ENCODE measurements around the gene KLK14.

Gene KLK14

DNA sequence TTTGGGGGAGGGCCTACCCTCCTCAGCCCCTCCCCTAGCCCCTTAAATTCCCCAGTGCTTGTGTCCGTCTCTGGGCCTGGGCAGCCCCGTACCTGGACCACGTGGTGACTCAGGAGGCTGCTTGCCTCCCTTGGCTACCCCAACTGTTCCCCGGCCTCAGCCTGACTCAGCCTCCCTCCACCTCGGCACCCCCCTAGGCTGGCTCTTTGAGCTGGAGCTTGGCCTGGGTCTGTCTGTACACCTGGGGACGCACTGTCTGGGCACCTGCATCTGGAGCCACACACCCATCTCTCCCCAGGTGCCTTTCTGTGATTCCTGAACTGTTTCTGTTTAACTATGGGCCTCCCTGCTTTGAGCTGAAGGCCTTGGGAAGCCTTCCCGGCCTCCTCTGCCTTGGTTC, 1.8 kb upstream of the KLK14 start:
- TF ChIP-seq, protein P1, sequence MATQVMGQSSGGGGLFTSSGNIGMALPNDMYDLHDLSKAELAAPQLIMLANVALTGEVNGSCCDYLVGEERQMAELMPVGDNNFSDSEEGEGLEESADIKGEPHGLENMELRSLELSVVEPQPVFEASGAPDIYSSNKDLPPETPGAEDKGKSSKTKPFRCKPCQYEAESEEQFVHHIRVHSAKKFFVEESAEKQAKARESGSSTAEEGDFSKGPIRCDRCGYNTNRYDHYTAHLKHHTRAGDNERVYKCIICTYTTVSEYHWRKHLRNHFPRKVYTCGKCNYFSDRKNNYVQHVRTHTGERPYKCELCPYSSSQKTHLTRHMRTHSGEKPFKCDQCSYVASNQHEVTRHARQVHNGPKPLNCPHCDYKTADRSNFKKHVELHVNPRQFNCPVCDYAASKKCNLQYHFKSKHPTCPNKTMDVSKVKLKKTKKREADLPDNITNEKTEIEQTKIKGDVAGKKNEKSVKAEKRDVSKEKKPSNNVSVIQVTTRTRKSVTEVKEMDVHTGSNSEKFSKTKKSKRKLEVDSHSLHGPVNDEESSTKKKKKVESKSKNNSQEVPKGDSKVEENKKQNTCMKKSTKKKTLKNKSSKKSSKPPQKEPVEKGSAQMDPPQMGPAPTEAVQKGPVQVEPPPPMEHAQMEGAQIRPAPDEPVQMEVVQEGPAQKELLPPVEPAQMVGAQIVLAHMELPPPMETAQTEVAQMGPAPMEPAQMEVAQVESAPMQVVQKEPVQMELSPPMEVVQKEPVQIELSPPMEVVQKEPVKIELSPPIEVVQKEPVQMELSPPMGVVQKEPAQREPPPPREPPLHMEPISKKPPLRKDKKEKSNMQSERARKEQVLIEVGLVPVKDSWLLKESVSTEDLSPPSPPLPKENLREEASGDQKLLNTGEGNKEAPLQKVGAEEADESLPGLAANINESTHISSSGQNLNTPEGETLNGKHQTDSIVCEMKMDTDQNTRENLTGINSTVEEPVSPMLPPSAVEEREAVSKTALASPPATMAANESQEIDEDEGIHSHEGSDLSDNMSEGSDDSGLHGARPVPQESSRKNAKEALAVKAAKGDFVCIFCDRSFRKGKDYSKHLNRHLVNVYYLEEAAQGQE (IDR thresholded peaks at IDR 0.05; ENCODE audit: insufficient replicate concordance, low read depth): no peak
- no peak for TF ChIP-seq SPI1 (IDR thresholded peaks at IDR 0.05; ENCODE audit: borderline replicate concordance, low read depth)
- H3K27me3 ChIP-seq (ENCODE audit: insufficient read depth, poor library complexity, severe bottlenecking): no peaks in the 10 kb centered on the region
- no peak overlapping the region for H3K27ac ChIP-seq (replicated peaks)
- DNase-seq (ENCODE audit: low read depth in 1 of 2, low spot score in 1 of 2): no peak
- no peak overlapping the region for H3K4me3 ChIP-seq (replicated peaks; ENCODE audit: insufficient read depth, low read length)

DNA sequence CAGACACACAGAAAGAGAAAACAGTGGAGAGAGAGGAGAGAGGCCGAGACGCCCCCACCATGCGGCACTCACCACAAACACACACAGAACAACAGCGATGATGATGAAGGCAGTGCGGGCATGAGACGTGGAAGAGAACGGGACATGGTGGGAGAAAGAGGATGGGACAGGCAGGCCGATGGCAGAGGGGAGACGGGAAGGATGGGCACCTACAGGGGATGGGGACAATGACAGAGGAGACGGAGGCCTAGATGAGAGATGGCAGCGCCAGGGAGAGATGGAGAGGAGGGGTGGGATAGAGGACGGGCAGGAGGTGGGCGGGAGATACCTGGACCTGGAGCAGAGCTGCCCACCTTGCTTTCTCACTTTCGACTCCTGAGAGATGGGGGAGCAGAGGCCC, 1.1 kb upstream of the KLK14 start:
- TF ChIP-seq SPI1 (IDR thresholded peaks at IDR 0.05; ENCODE audit: borderline replicate concordance, low read depth): no peak
- TF ChIP-seq, protein P1 (IDR thresholded peaks at IDR 0.05; ENCODE audit: insufficient replicate concordance, low read depth): no peak
- no peak for TF ChIP-seq POLR2AphosphoS5 (IDR thresholded peaks at IDR 0.05; ENCODE audit: low read depth)
- TF ChIP-seq GABPA (IDR thresholded peaks at IDR 0.05; ENCODE audit: low read depth): no peak
- TF ChIP-seq, protein P2, sequence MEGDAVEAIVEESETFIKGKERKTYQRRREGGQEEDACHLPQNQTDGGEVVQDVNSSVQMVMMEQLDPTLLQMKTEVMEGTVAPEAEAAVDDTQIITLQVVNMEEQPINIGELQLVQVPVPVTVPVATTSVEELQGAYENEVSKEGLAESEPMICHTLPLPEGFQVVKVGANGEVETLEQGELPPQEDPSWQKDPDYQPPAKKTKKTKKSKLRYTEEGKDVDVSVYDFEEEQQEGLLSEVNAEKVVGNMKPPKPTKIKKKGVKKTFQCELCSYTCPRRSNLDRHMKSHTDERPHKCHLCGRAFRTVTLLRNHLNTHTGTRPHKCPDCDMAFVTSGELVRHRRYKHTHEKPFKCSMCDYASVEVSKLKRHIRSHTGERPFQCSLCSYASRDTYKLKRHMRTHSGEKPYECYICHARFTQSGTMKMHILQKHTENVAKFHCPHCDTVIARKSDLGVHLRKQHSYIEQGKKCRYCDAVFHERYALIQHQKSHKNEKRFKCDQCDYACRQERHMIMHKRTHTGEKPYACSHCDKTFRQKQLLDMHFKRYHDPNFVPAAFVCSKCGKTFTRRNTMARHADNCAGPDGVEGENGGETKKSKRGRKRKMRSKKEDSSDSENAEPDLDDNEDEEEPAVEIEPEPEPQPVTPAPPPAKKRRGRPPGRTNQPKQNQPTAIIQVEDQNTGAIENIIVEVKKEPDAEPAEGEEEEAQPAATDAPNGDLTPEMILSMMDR (IDR thresholded peaks at IDR 0.05; ENCODE audit: insufficient read depth, low read length): no peak
- no peaks in the 10 kb centered on the region for H3K27me3 ChIP-seq (ENCODE audit: insufficient read depth, poor library complexity, severe bottlenecking)
- no peak for DNase-seq (ENCODE audit: low read depth in 1 of 2, low spot score in 1 of 2)
- H3K27ac ChIP-seq (replicated peaks): no peak overlapping the region
- no peak overlapping the region for H3K4me3 ChIP-seq (replicated peaks; ENCODE audit: insufficient read depth, low read length)

DNA sequence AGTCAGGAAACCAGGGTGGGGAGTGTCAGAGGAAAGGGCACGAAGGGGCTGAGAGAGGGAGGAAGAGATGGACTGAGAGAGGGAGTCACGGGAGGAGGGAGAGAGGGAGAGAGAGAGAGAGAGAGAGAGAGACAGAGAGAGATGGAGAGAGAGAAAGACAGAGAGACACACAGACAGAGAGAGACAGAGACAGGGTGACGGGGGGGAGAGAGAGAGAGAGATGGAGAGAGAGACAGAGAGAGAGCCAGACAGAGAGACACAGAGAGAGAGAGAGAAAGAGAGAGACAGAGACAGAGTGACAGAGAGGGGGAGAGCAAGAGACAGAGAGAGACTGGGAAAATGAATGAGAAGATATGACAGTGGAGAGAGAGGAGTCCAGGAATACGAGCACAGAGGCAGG, 494 bp upstream of the KLK14 start:
- TF ChIP-seq SPI1 (IDR thresholded peaks at IDR 0.05; ENCODE audit: borderline replicate concordance, low read depth) (no peak), POLR2AphosphoS5 (IDR thresholded peaks at IDR 0.05; ENCODE audit: low read depth) (no peak), GABPA (IDR thresholded peaks at IDR 0.05; ENCODE audit: low read depth) (no peak)
- TF ChIP-seq, protein P2 (IDR thresholded peaks at IDR 0.05; ENCODE audit: insufficient read depth, low read length): no peak
- TF ChIP-seq, protein P1 (IDR thresholded peaks at IDR 0.05; ENCODE audit: insufficient replicate concordance, low read depth): no peak
- Histone ChIP-seq H3K4me3 (replicated peaks; ENCODE audit: insufficient read depth, low read length) (no peak overlapping the region), H3K27ac (replicated peaks) (no peak overlapping the region), H3K27me3 (ENCODE audit: insufficient read depth, poor library complexity, severe bottlenecking) (no peaks in the 10 kb centered on the region)
- no peak for DNase-seq (ENCODE audit: low read depth in 1 of 2, low spot score in 1 of 2)

DNA sequence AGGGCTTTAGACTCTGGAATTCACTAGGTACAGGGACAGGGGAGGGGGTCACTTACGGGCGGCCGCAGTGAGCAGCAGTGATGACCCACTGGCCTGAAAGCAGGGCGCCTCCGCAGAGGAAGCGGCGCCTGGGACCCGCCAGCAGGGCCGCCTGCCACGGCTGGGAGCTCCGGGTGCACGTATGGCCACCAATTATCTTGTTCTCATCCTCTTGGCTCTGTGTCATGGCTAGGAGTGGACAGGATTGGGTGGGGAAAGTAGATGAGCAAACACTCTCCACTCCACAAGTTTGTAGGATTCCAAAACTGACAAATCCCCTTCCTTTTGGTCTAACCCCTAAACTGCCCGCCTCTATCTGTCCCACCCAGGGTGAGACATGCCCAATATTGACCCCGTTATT, 1.2 kb downstream of the KLK14 start:
- no peak for DNase-seq (ENCODE audit: low read depth in 1 of 2, low spot score in 1 of 2)
- H3K4me3 ChIP-seq (replicated peaks; ENCODE audit: insufficient read depth, low read length): no peak overlapping the region
- H3K27me3 ChIP-seq (ENCODE audit: insufficient read depth, poor library complexity, severe bottlenecking): no peaks in the 10 kb centered on the region
- TF ChIP-seq SPI1 (IDR thresholded peaks at IDR 0.05; ENCODE audit: borderline replicate concordance, low read depth): no peak
- TF ChIP-seq, protein P2 (IDR thresholded peaks at IDR 0.05; ENCODE audit: insufficient read depth, low read length): no peak
- TF ChIP-seq POLR2AphosphoS5 (IDR thresholded peaks at IDR 0.05; ENCODE audit: low read depth): no peak
- no peak for TF ChIP-seq GABPA (IDR thresholded peaks at IDR 0.05; ENCODE audit: low read depth)
- TF ChIP-seq, protein P1 (IDR thresholded peaks at IDR 0.05; ENCODE audit: insufficient replicate concordance, low read depth): no peak
- H3K27ac ChIP-seq (replicated peaks): no peak overlapping the region
